Ovary (tissue), 9 donors: ENCODE measurements around the gene MXD3. TPM values are rescaled to one million over a fixed set of nuclear protein-coding genes. Genes with fewer than 3 reads are reported as not detected.
A peak's percentile ranks its signal among the peaks of the same experiment; 100 is the strongest.

Experiments used
- DNase-seq, 5 donors: peaks; one replicate each; pipeline ENCODE4 v3.0.0-alpha.2; 2019 to 2020
- H3K27ac ChIP-seq, 2 donors: fragments of 200-600 bp; one replicate each; pipeline versions ENCODE4 v1.5.1 to v1.8.0; 2019 to 2022
- H3K27me3 ChIP-seq: fragments of 200-600 bp; one replicate; pipeline ENCODE4 v1.8.0; 2022
- H3K36me3 ChIP-seq: fragments of 200-600 bp; sonication (generic); one replicate; pipeline ENCODE4 v1.5.1; 2019
- H3K4me1 ChIP-seq: one replicate; pipeline ENCODE4 v1.8.1; 2013; ENCODE audit warnings: mild to moderate bottlenecking, moderate library complexity; ENCODE audit not compliant: insufficient read depth
- H3K4me3 ChIP-seq: fragments of 200-600 bp; sonication (generic); one replicate; pipeline ENCODE4 v1.5.1; 2017
- H3K9me3 ChIP-seq, 2 donors: fragments of 200-600 bp in 1 of 2; sonication (generic) in 1 of 2; one replicate each; pipeline versions ENCODE4 v1.5.1 to v1.8.1; 2013 to 2019; ENCODE audit warnings: mild to moderate bottlenecking in 1 of 2, moderate library complexity in 1 of 2
- CTCF ChIP-seq, 3 donors: fragments of 450-650 bp in 2 of 3; fragments of 200-600 bp in 1 of 3; IDR thresholded peaks; one replicate each; pipeline versions ENCODE4 v1.5.1 to v1.8.0; 2016 to 2022; ENCODE audit warnings: antibody characterized with exemption in 3 of 3, mild to moderate bottlenecking in 1 of 3
- EP300 ChIP-seq: sonication (generic); formaldehyde crosslinking; IDR thresholded peaks from one replicate; pipeline ENCODE4 v1.6.1; 2017; ENCODE audit warnings: antibody characterized with exemption
- POLR2A ChIP-seq: fragments of 450-650 bp; IDR thresholded peaks from one replicate; pipeline ENCODE4 v1.6.1; 2017; ENCODE audit warnings: antibody characterized with exemption, mild to moderate bottlenecking, moderate library complexity
- WGBS, 3 donors: extraction: QIAGEN DNeasy Blood & Tissue Kit in 1 of 3; methylation state at CpG; one replicate each; pipeline versions ENCODE4 v1.1.5 to v1.1.7; 2013 to 2017; 5-methylcytosine and 5-hydroxymethylcytosine counted together
- intact Hi-C, 4 donors: fragments of 100-400 bp; cut with DNase I; formaldehyde crosslinking; loops; one replicate each; pipeline versions ENCODE4 v1.11.0 to v1.15.1; 2022 to 2023
- polyA plus RNA-seq, 2 donors: library from polyadenylated mRNA; stranded (reverse); fragments of 200-250 nt in 1 of 2; fragments of 350-450 nt in 1 of 2; fragmentation: Illumina TruSeq in 1 of 2; extraction: RNeasy Lipid Tissue Mini Kit (QIAGEN cat#74804) in 1 of 2; gene quantifications; one replicate each; pipeline ENCODE4 v1.2.3, GENCODE V29; 2013 to 2014
- total RNA-seq, 7 donors: library from RNA; depleted of rRNA in 2 of 7; stranded (reverse); fragments of >200 nt in 2 of 7; fragmentation: NEBNext Ultra II Directional in 3 of 7; extraction: Animal tissue kit (Norgen Biotek cat#: 25700) in 3 of 7; gene quantifications; one replicate each; pipeline versions ENCODE4 v1.1.0 to v1.2.4, GENCODE V29; 2016 to 2023
- donor health status: DM: no; HTN: no; CAD: no; lungs with moderate emphysema.
- donor health status: DM: no; HTN: no; CAD: no.
- donor health status: Bipolar disorder and iron deficiency.
- donor health status: DM: yes; HTN: yes; CAD: no.
- donor health status: DM: no; HTN: no; CAD: no.
- donor health status: DM: yes; HTN: yes; CAD: no.

MXD3 gene
- total and polyA plus RNA-seq, 9 donors = 0.30 to 9.8 (median 6.0) TPM

- Histone ChIP-seq H3K9me3 (no peaks in the 10 kb centered on the region), H3K4me3 (no peak overlapping the region), H3K36me3 (no peaks in the 10 kb centered on the region), H3K27me3 (no peaks in the 10 kb centered on the region), H3K27ac (no peak overlapping the region), H3K4me1 (no peaks in the 10 kb centered on the region)
- DNase-seq = peak in 1 of 5 donors; percentile 19
- 92 to 96% (median 94%) methylated on average over 14 of the region's 14 CpGs for WGBS, 3 donors
- no peak for TF ChIP-seq CTCF (IDR thresholded peaks at IDR 0.05)
- TF ChIP-seq POLR2A = no peak
- intact Hi-C loops = loop anchor here in 3 of 4 donors (10.0 kb wide), 2 partner anchors 135 to 185 kb away; partner anchors contain the start of gene DOK3 (in 1 of the 3)
These were observed 8.4 kb upstream of the MXD3 start for GRCh38 chr5:177319913-177320588.

DNA sequence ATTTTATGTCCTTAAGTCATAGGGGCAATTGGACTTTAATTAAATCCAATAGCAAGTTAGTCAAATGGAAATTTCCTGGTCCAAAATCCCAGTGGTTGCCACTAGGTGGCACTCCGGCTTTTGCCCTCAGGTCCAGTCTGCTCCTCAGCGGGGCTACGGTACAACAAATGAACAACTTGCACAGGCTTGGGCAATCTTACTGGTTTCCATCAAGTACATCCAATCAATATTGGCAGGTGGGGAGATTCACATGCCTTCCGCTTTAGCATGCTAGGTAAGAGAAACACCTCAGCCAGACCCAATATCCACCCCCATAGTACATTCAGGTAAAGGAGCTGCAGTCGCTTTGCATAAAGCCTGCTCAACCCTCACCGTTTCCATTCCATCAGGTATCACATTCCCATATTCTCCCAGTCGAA is 6.3 kb upstream of the MXD3 start:
- Histone ChIP-seq H3K9me3 (no peaks in the 10 kb centered on the region), H3K4me1 (no peaks in the 10 kb centered on the region), H3K4me3 (no peak overlapping the region), H3K27me3 (no peaks in the 10 kb centered on the region), H3K36me3 (no peaks in the 10 kb centered on the region), H3K27ac (no peak overlapping the region)
- TF ChIP-seq EP300 (no peak), CTCF (IDR thresholded peaks at IDR 0.05) (peak; percentile 33 to 54 (median 46))
- WGBS, 3 donors = 36 to 41% (median 38%) methylated on average over 7 of the region's 7 CpGs
- DNase-seq = peak in 3 of 5 donors; percentile 57 to 74 (median 72)
- intact Hi-C loops = loop anchor here in 3 of 4 donors (10.0 kb wide), 2 partner anchors 137 to 187 kb away; partner anchors contain the start of gene DOK3 (in 1 of the 3)

- DNase-seq = peak in 1 of 5 donors; percentile 13
- TF ChIP-seq EP300 (no peak), CTCF (IDR thresholded peaks at IDR 0.05) (no peak)
- intact Hi-C loops = loop anchor here in 3 of 4 donors (10.0 kb wide), 2 partner anchors 139 to 189 kb away; partner anchors contain the start of gene DOK3 (in 1 of the 3)
- WGBS, 3 donors = 91 to 95% (median 92%) methylated on average over 3 of the region's 3 CpGs
- no peak overlapping the region for H3K4me3 ChIP-seq
- H3K27me3 ChIP-seq = no peaks in the 10 kb centered on the region
- H3K4me1 ChIP-seq = peaks cover 3% of the 10 kb centered on the region
- H3K36me3 ChIP-seq = no peaks in the 10 kb centered on the region
- H3K9me3 ChIP-seq = no peaks in the 10 kb centered on the region
- H3K27ac ChIP-seq = no peak overlapping the region
These were observed 4.3 kb upstream of the MXD3 start for GRCh38 chr5:177316005-177316404.

GRCh38 chr5:177315411-177315810 is 3.7 kb upstream of the MXD3 start:
- no peaks in the 10 kb centered on the region for H3K27me3 ChIP-seq
- no peaks in the 10 kb centered on the region for H3K36me3 ChIP-seq
- peak in 2 of 5 donors; percentile 11 to 34 for DNase-seq
- no peak overlapping the region for H3K4me3 ChIP-seq
- intact Hi-C loops = loop anchor here in 3 of 4 donors (10.0 kb wide), 2 partner anchors 139 to 189 kb away; partner anchors contain the start of gene DOK3 (in 1 of the 3)
- H3K27ac ChIP-seq = no peak overlapping the region
- whole genome bisulfite sequencing, 3 donors = 86 to 89% (median 88%) methylated on average over 4 to 7 of the region's 7 CpGs
- TF ChIP-seq CTCF (IDR thresholded peaks at IDR 0.05) (no peak), POLR2A (no peak), EP300 (no peak)
- peaks cover 3% of the 10 kb centered on the region for H3K4me1 ChIP-seq
- no peaks in the 10 kb centered on the region for H3K9me3 ChIP-seq
